NCI-H345 treated with DMSO at 0.1 percent for 48 hours (cell line): ENCODE measurements around the gene ENG.

Experiments
- DNase-seq: peaks from one replicate; lab custom pipeline; 2025; ENCODE audit not compliant: unreplicated experiment; lab: John Stamatoyannopoulos, UW

ENG gene

GRCh38 chr9:127778280-127779135 lies 76.0 kb downstream of the ENG start, which contains the start of gene SH2D3C:
SH2D3C (minus strand) TSS chr9:127778666; CDS start chr9:127778627, 39 bp downstream.
- DNase-seq = no peak

- no peak for DNase-seq
These were observed 77.0 kb downstream of the ENG start for GRCh38 chr9:127777368-127777980.

- DNase-seq = no peak
These were observed 77.6 kb downstream of the ENG start for GRCh38 chr9:127776924-127777289.

- DNase-seq = no peak
These were observed 78.1 kb downstream of the ENG start for GRCh38 chr9:127776195-127776923.

- no peak for DNase-seq
These were observed 80.5 kb downstream of the ENG start for GRCh38 chr9:127773981-127774380.

- DNase-seq = no peak
These were observed 81.2 kb downstream of the ENG start for GRCh38 chr9:127773272-127773671.

- DNase-seq = no peak
These were observed 81.9 kb downstream of the ENG start for GRCh38 chr9:127772603-127773002.

- DNase-seq = no peak
These were observed 82.8 kb downstream of the ENG start for GRCh38 chr9:127771570-127772189.

- peak; percentile 92 for DNase-seq
These were observed 83.4 kb downstream of the ENG start for GRCh38 chr9:127770905-127771569.

- DNase-seq = no peak
These were observed 83.9 kb downstream of the ENG start for GRCh38 chr9:127770583-127770904.

- no peak for DNase-seq
These were observed 84.4 kb downstream of the ENG start for GRCh38 chr9:127769929-127770582.

GRCh38 chr9:127769101-127769500 lies 85.4 kb downstream of the ENG start:
- DNase-seq = no peak

GRCh38 chr9:127768698-127769097 lies 85.8 kb downstream of the ENG start:
- DNase-seq = no peak

- DNase-seq = no peak
These were observed 86.5 kb downstream of the ENG start for GRCh38 chr9:127767909-127768331.

GRCh38 chr9:127767410-127767809 lies 87.0 kb downstream of the ENG start:
- no peak for DNase-seq

GRCh38 chr9:127765418-127765817 lies 89.0 kb downstream of the ENG start:
- no peak for DNase-seq
